ENCODE measurements around the gene SIM2. TPM values are rescaled to one million over a fixed set of nuclear protein-coding genes. Genes with fewer than 3 reads are reported as not detected.

The SIM2 gene
- polyA plus RNA-seq, 12 donors = 1.3 to 9.6 (median 4.3) TPM; not detected in 1

- no peak for DNase-seq
Observed at GRCh38 chr21:36684957-36685714, 13.8 kb upstream of the SIM2 start.

GRCh38 chr21:36686955-36687354, 12.0 kb upstream of the SIM2 start:
- no peak for DNase-seq

- no peak for DNase-seq
Observed at GRCh38 chr21:36688324-36688723, 10.6 kb upstream of the SIM2 start.

DNA sequence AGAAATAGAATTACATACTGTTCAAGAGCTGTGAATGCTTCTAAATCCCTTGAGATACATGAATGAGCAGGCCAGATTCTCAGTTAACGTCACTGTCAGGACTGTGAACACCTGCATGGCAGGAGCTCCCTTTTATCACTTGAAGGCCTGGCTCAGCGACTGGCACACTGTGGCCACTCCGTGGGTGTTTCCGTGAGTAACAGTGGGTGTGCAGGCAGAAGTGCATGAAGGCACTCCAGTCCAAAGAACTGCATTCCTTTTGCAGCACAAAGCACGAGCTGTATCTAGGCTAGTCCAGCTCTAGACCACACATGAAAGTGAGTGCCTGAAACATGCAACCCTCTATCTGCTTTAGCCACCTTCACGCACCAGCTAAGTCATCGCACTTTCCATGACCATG, 9.6 kb upstream of the SIM2 start:
- DNase-seq = no peak

DNA sequence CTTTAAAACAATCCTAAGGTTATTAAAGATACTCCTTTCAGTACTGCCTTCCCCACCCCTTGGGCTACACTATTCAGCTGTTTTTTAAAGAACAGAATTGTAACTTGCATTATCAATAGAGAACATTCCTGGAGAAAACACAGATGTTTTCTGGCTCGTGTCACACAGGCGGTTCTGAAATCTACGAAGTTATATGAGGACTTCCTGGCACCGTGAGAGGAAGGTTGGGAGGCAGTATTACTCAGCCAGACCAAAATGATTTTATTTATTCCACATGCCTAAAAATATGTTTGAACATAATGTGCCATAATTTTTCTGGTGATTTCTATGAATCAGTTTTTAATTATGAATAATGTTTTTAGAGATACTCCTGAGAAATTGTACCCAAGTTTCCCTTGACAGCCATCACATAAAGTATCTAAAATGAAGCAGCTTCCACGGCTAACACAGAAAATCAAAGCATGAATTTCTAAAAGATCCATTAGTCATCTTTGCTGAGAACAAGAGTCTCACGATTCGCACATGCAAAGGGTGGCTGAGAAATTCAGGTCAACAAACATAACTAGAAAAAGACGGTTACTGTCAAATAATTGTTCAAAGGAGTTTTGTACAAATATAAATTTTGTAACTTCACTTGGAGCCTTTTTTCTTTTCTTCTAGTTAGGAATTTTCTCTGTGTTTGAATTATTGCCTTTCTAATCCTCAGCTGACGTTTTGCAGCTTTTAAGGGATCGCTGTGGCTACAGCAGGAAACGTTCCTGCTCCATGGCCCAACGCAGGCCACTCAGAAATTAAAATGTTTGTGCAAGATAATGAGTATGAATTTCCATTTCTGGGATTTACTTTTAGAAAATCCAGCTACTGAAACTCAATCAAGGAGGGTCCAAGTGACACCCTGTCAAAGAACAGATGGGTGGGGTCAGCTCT, 8.0 kb upstream of the SIM2 start:
- DNase-seq = no peak

DNA sequence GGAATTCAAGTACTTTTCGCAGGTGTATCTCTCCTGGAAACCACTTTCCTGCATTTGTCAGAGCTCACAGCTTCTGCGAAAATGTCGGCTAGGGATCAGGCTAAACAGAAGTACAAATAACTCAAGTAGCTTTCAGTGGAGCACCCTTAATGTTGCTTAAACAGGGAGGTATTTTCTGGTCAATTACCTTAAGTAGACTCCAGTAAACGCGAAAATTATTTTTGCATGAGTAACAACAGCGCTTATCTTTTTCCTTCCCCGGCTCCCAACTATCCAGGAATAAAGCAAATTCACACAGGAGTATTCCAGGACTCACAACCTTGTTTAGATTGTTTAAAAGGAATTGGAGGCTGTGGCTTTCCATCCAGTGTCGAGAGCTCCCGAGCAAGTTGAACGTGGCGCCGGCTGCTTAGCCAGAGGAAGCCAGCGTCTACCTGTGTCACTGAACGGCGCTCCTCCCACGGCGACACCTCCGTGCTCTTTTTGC, 7.3 kb upstream of the SIM2 start:
- DNase-seq = no peak

DNA sequence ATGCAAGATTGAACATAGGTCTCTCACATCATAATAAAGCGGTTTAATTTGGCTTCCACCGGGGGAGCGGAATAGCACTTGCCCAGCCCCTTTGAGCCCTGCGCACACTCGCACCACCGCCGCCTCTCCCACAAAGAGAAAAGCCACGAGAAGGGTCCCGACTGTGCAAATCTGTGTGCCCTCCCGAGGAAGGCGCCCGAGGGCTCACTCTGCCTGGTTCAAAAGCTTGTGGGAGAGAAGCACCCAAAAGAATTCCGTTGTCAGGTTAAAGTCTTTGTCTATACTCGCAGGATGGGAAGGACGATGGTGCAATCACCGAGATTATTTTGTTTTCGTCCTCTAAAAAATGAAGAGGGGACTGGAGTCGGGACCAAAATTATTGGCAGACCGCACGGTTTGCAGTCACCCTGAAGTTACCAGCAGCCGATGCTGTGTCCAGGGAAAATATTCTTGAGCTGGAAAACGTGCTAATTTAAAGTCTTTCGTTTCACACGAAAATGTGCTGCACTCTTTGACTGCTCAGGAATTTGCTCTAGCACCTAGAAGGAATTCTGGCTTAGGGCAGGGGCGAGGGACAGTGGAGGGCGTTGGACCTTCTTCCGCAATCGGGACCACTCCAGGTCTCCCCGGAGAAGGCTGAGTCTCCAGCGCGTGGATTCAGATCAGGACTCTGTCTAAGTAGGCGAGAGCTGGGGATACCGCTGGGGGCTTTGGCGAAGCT, 6.6 kb upstream of the SIM2 start:
- no peak for DNase-seq

DNA sequence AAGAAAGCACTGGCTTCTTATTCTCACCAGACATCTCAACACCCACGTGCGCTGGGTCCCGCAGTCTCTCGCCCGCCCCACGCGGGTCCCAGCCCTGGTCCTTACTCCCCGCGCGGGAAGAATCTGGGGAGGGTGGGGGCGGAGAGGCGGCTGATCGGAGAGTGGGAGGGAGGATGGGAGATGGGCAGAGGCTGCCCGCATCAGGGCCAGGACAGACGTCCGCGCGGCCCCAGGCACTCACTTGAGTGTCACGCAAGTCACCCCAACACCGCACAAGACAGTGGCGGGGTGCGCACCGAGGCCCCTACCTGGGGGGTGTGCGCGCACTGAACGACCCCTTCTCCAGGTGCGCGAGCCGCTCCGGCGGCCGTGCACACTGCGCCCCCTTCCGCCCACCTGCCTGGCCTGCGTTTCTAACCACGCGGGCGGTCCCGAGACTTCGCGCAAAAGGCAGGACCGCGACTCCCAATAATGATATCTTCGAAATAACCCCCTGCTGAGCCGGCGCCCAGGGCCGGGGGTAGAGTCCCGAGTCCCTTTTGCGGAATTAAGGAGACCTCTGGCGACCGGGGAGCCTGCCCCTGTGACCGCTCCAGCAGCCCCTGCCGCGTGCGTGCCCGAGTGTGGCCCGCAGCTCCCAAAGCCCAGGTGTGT, 6.0 kb upstream of the SIM2 start:
- no peak for DNase-seq

DNA sequence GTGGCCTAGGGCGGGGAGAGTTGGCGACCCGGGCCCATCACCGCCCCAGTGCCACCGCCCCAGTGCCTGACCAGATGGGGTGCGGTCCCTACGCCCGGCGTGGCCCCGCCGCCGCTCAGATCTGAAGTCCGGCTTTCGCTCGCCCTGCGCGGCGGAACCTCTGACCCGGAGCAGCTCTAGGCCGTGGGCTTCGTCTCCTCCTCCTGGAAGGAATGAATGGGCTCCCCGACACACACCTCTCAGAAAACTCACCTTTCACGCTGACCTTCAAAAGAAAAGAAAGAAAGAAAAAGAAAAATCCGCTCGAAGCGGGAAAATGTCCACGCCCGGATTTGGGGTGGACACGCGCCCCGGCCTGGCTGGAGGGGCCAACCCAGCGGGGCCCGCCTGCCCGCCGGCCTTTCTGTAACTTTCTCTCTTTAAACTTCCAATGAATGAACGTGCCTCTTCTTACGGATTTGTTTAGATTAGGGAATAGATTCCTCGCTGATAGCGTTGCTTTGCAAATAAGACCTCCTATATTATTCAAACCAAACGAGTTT, 5.4 kb upstream of the SIM2 start:
- no peak for DNase-seq

- no peak for DNase-seq
Observed at GRCh38 chr21:36694031-36694515, 4.8 kb upstream of the SIM2 start.

DNA sequence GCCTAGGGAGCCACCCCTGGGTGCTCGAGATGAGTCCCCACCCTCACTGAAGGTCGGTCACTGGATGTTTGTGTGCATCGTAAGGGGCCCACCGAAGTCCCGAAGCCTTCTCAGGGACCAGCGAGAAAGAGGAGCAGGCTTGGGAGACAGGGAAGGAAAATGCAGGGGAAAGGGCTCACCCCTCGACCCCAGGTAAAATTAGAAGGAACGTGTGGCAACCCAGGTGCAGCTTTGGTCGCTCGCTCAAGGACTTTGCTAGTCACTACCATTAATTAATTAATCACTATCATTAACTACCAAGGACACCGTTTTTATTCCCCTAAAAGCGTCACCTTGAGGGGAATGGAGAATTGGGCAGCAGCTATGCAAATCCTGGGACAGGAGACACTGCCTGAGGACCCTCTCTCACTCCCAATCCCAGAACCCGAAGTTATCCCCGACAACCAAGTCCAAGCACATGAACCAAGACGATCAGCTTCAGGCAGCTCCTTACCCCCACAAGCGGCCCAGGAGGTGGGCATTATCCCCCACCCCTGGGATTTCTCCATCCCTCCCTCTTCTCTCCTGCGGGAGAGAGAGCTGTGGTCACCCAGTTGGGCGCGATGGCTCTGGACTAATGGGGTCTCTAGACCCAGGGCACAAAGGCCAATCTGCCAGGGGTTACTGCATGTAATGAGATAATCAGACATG, 4.2 kb upstream of the SIM2 start:
- no peak for DNase-seq

GRCh38 chr21:36695283-36695634, 3.7 kb upstream of the SIM2 start:
- DNase-seq = no peak

DNA sequence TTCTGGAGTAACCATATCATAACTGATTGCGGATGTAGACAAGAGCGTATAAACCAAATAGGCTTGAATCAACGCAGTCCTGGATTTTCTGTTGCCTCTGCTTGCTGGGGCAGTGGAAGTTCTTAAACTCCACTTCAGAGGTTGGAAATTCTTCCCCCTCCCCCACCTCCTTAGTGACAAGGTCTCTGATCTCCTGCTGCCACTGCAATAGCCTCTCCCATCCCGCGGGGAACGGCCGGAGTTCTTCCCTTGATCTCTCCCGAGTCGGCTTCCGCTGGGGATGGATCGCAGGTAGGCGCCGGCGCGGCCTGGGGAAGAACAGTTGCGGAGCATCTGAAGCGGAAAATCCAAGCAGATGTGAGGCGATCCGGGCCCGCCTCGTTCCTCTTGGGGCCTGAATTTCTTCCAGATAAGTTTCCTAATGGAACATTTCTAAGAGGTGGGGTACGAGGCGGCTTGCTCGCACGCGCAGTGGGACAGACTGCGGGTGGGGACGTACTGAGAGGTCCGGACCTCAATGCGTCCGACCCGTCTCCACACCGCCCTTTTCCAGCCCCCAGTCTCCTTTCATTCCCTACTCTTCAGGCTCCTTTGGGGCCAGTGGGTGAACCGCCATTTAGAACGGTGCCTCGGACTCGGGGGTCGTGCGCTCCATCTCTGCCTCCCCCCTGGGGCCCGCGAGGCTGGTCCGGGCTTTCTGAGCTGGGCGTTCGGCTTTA, 3.1 kb upstream of the SIM2 start:
- DNase-seq = no peak

- no peak for DNase-seq
Observed at GRCh38 chr21:36696390-36697059, 2.4 kb upstream of the SIM2 start.

- DNase-seq = no peak
Observed at GRCh38 chr21:36697060-36697850, 1.7 kb upstream of the SIM2 start.

DNA sequence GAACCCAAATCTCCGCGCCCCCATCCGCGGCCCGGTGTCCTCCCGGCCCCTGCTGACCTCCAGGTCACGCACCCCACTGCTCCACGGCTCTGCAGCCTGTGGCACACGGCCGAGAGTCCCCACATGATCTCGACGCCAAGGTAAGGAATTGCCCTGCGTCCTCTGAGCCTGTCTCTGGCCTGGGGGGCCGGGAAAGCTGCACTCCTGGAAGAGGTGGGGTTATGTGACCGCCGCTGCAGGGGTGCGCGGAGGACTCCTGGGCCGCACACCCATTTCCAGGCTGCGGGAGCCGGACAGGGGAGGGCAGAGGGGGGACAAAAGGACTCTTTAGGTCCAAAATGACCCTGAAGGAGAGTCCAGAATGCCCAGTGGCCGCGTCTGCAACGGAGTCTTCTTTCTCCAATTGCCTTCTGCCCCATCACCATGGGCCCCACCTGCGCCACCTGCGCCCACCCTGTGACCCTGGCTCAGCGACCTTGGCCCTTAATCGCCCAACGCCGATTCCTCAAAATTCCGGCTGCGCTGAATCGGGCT, 997 bp upstream of the SIM2 start:
- no peak for DNase-seq

DNA sequence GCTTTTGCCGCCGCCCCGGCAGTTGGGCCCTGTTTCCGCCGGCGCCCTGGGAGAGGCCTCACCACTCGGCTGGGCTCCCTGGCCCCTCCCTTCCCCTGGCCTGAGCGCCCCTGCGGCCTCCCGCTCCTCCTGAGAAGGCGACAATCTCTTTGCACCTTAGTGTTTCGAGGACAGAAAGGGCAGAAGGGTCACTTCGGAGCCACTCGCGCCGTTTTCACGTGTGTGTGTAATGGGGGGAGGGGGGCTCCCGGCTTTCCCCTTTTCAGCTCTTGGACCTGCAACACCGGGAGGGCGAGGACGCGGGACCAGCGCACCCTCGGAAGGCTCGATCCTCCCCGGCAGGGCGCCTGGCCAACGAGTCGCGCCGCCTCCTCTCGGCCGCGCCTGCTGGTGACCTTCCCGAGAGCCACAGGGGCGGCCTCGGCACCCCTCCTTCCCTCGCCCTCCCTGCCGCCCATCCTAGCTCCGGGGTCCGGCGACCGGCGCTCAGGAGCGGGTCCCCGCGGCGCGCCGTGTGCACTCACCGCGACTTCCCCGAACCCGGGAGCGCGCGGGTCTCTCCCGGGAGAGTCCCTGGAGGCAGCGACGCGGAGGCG, 432 bp upstream of the SIM2 start:
- DNase-seq = no peak
